PC-9 (cell line): ENCODE results near the gene GPT2.

Experiments
- CTCF ChIP-seq: fragments of 200-600 bp; sonication (generic); conservative IDR thresholded peaks from 2 replicates; pipeline ENCODE4 v1.6.1; 2017; ENCODE audit warnings: mixed run types, antibody characterized with exemption, mild to moderate bottlenecking, moderate library complexity
- EZH2 ChIP-seq: fragments of 200-600 bp; sonication (generic); IDR thresholded peaks from 2 replicates; pipeline ENCODE4 v1.8.0; 2017; ENCODE audit warnings: antibody characterized with exemption, low read depth

- TF ChIP-seq EZH2 = no peak
- no peak for TF ChIP-seq CTCF
Measured at GRCh38 chr16:46875243-46875642, 8.9 kb upstream of the GPT2 start.
